Stomach (tissue), 9 donors: ENCODE results near the gene CPXM2. TPM values are rescaled to one million over a fixed set of nuclear protein-coding genes. Genes with fewer than 3 reads are reported as not detected.

Experiments used
- DNase-seq, 2 donors: peaks; one replicate each; pipeline versions ENCODE4 v3.0.0 to v3.0.0-alpha.2; 2013 to 2019
- H3K27ac ChIP-seq, 5 donors: fragments of 200-600 bp in 4 of 5; sonication (generic) in 4 of 5; one replicate each; pipeline ENCODE4 v1.5.1; 2013 to 2019; ENCODE audit warnings: mild to moderate bottlenecking in 1 of 5, moderate library complexity in 1 of 5
- H3K27me3 ChIP-seq, 3 donors: fragments of 200-600 bp; sonication (generic); one replicate each; pipeline ENCODE4 v1.5.1; 2017 to 2019; ENCODE audit warnings: mixed run types in 1 of 3
- H3K36me3 ChIP-seq, 4 donors: fragments of 200-600 bp; sonication (generic); 1 replicate in 3 of 4; 2 replicates in 1 of 4; pipeline ENCODE4 v1.5.1; 2016 to 2019
- H3K4me1 ChIP-seq, 4 donors: fragments of 200-600 bp; sonication (generic); one replicate each; pipeline ENCODE4 v1.5.1; 2016 to 2019
- H3K4me3 ChIP-seq, 4 donors: fragments of 200-600 bp; sonication (generic) in 3 of 4; one replicate each; pipeline ENCODE4 v1.5.1; 2016 to 2019; ENCODE audit warnings: mild to moderate bottlenecking in 1 of 4
- H3K9me3 ChIP-seq, 4 donors: fragments of 200-600 bp; sonication (generic); one replicate each; pipeline ENCODE4 v1.5.1; 2016 to 2019
- EP300 ChIP-seq: sonication (generic); formaldehyde crosslinking; IDR thresholded peaks from one replicate; pipeline ENCODE4 v1.6.1; 2017; ENCODE audit warnings: antibody characterized with exemption
- POLR2A ChIP-seq, 4 donors: fragments of 450-650 bp; IDR thresholded peaks; one replicate each; pipeline ENCODE4 v1.6.1; 2016; ENCODE audit warnings: antibody characterized with exemption in 4 of 4, control low read depth in 2 of 4, mild to moderate bottlenecking in 1 of 4, moderate library complexity in 1 of 4
- POLR2AphosphoS5 ChIP-seq, 3 donors: sonication (generic); formaldehyde crosslinking; IDR thresholded peaks; one replicate each; pipeline ENCODE4 v1.6.1; 2016; ENCODE audit warnings: antibody characterized with exemption in 3 of 3
- WGBS, 5 donors: extraction: QIAGEN DNeasy Blood & Tissue Kit in 3 of 5; methylation state at CpG; one replicate each; pipeline versions ENCODE4 v1.1.5 to v1.1.7; 2013 to 2018; 5-methylcytosine and 5-hydroxymethylcytosine counted together
- intact Hi-C: fragments of 100-400 bp; cut with DNase I; formaldehyde crosslinking; loops from one replicate; pipeline ENCODE4 v1.15.1; 2023; ENCODE audit warnings: low total_unique reads
- polyA plus RNA-seq, 3 donors: library from polyadenylated mRNA; stranded (reverse); fragments of 200-250 nt; gene quantifications; one replicate each; pipeline ENCODE4 v1.2.3, GENCODE V29; 2013
- total RNA-seq, 5 donors: library from RNA; depleted of rRNA; stranded (reverse); fragments of >200 nt; gene quantifications; one replicate each; pipeline versions ENCODE4 v1.1.0 to v1.2.3, GENCODE V29; 2014 to 2016
- TF ChIP-seq, protein P1 (sequence below), 7 experiments: fragments of 450-650 bp in 4 of 7; fragments of 200-600 bp in 3 of 7; sonication (generic) in 3 of 7; IDR thresholded peaks; one replicate each; pipeline ENCODE4 v1.5.1; 2016 to 2019; ENCODE audit warnings: antibody characterized with exemption in 7 of 7, control low read depth in 2 of 7, mild to moderate bottlenecking in 1 of 7
- donor health status: healthy with polysubstance abuse.
- donor health status: Bipolar disorder and iron deficiency.
- donor health status: healthy.

The CPXM2 gene
- total and polyA plus RNA-seq, 8 donors: 0.46 to 33.5 (median 9.9) TPM

DNA sequence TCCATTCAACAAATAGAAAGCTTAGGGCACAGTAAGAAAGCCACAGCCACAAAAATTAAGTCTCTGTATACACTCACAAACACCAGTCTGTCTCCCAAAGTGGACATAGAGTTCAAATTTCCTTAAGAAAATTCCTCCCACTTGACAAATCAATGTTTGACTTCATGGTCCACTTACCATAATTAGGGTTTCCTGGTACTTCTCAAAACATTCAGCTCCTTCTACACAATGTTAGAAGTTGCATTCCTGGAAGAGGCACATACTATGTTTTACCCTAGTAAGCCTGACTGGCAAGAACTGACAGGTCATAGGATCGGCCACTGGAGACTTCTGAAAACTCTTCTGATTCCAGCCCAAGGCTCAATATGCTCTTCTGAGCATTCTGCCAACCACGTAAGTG, 70.5 kb downstream of the CPXM2 start:
- Histone ChIP-seq H3K27ac (no peak overlapping the region), H3K9me3 (peaks cover 0 to 11% (median 2%) of the 10 kb centered on the region in 4 donors), H3K4me3 (no peak overlapping the region), H3K4me1 (peaks cover 0 to 5% (median 0%) of the 10 kb centered on the region in 4 donors), H3K36me3 (no peaks in the 10 kb centered on the region), H3K27me3 (no peaks in the 10 kb centered on the region)
- WGBS, 5 donors: 68 to 83% (median 77%) methylated on average over 2 of the region's 2 CpGs
- DNase-seq: no peak
- TF ChIP-seq POLR2A (IDR thresholded peaks at IDR 0.05): no peak
- TF ChIP-seq EP300: no peak
- TF ChIP-seq POLR2AphosphoS5 (IDR thresholded peaks at IDR 0.05): no peak
- TF ChIP-seq, protein P1, sequence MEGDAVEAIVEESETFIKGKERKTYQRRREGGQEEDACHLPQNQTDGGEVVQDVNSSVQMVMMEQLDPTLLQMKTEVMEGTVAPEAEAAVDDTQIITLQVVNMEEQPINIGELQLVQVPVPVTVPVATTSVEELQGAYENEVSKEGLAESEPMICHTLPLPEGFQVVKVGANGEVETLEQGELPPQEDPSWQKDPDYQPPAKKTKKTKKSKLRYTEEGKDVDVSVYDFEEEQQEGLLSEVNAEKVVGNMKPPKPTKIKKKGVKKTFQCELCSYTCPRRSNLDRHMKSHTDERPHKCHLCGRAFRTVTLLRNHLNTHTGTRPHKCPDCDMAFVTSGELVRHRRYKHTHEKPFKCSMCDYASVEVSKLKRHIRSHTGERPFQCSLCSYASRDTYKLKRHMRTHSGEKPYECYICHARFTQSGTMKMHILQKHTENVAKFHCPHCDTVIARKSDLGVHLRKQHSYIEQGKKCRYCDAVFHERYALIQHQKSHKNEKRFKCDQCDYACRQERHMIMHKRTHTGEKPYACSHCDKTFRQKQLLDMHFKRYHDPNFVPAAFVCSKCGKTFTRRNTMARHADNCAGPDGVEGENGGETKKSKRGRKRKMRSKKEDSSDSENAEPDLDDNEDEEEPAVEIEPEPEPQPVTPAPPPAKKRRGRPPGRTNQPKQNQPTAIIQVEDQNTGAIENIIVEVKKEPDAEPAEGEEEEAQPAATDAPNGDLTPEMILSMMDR (IDR thresholded peaks at IDR 0.05): no peak
- intact Hi-C loops: no loop called here

DNA sequence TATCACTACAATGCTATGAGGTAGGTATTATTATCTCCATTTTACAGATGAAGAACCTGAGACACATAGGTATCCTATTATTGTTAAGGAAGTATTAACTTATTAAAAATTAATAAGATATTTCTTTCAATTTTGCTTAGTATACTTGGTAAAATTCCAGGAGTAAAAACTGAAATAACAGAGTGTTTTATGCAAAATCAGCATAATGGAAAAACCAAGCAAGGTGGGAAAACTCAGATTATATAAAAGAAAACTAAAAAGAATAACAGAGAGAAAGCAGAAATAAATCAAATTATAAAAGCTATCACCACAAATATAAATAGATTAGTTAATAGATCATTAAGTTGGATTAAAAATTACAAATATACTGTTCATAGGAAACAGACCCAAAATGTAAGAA, 82.0 kb downstream of the CPXM2 start:
- Histone ChIP-seq H3K4me1 (peaks cover 0 to 6% (median 0%) of the 10 kb centered on the region in 4 donors), H3K27ac (no peak overlapping the region), H3K4me3 (no peak overlapping the region), H3K9me3 (no peaks in the 10 kb centered on the region), H3K36me3 (no peaks in the 10 kb centered on the region), H3K27me3 (peaks cover 0 to 3% (median 0%) of the 10 kb centered on the region in 3 donors)
- intact Hi-C loops: no loop called here
- no peak for TF ChIP-seq EP300
- TF ChIP-seq, protein P1 (IDR thresholded peaks at IDR 0.05): no peak
- TF ChIP-seq POLR2AphosphoS5 (IDR thresholded peaks at IDR 0.05): no peak
- TF ChIP-seq POLR2A (IDR thresholded peaks at IDR 0.05): no peak
- DNase-seq: no peak

DNA sequence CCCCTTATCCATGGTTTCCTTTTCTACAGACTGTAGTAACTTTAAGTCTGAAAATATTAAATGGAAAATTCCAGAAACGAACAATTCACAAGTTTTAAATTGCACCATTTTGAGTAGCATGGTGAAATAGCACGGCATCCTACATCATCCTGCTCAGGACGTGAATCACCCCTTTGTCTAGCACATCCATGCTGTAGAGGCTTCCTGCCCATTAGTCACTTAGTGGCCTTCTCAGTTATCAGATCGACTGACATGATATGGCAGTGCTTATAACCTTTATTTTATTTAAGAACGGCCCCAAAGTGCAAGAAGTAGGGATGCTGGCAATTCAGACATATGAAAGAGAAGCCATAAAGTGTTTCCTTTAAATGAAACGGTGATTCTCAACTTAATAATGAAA, 82.7 kb downstream of the CPXM2 start:
- Histone ChIP-seq H3K27me3 (peaks cover 0 to 3% (median 0%) of the 10 kb centered on the region in 3 donors), H3K4me1 (peaks cover 0 to 6% (median 0%) of the 10 kb centered on the region in 4 donors), H3K9me3 (no peaks in the 10 kb centered on the region), H3K4me3 (no peak overlapping the region), H3K27ac (no peak overlapping the region), H3K36me3 (no peaks in the 10 kb centered on the region)
- TF ChIP-seq EP300 (no peak), POLR2AphosphoS5 (IDR thresholded peaks at IDR 0.05) (no peak), POLR2A (IDR thresholded peaks at IDR 0.05) (no peak)
- TF ChIP-seq, protein P1 (IDR thresholded peaks at IDR 0.05): no peak
- intact Hi-C loops: no loop called here
- DNase-seq: no peak
- 50 to 68% (median 64%) methylated on average over 6 of the region's 6 CpGs for WGBS, 5 donors

DNA sequence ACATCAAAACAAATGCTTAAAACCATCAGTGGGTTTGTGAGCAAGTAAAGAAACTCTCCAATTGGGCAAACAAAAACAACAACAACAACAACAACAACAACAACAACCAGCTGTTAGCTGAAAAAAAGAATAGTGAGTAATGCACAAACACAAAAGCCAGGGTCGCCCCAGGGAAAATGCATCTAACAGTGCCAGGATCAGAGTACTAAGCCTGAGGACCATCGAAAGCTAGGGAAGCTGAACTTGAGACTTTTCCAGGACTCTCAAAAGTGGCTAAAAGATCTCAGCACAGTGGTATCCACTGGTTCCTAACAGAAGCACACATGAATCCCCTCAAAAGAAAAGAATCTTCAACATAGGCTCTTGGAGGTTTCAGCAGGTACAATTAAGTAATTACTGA, 83.3 kb downstream of the CPXM2 start:
- intact Hi-C loops: no loop called here
- Histone ChIP-seq H3K9me3 (no peaks in the 10 kb centered on the region), H3K4me3 (no peak overlapping the region), H3K27ac (no peak overlapping the region), H3K36me3 (no peaks in the 10 kb centered on the region), H3K27me3 (peaks cover 0 to 3% (median 0%) of the 10 kb centered on the region in 3 donors), H3K4me1 (peaks cover 0 to 6% (median 0%) of the 10 kb centered on the region in 4 donors)
- DNase-seq: no peak
- no peak for TF ChIP-seq EP300
- no peak for TF ChIP-seq POLR2AphosphoS5 (IDR thresholded peaks at IDR 0.05)
- TF ChIP-seq, protein P1 (IDR thresholded peaks at IDR 0.05): no peak
- no peak for TF ChIP-seq POLR2A (IDR thresholded peaks at IDR 0.05)
- 64 to 75% (median 71%) methylated on average over 2 of the region's 2 CpGs for WGBS, 5 donors
